Measurements from ENCODE around the gene UBAC2. TPM values are rescaled to one million over a fixed set of nuclear protein-coding genes. Genes with fewer than 3 reads are reported as not detected.

UBAC2 gene
- total RNA-seq, 2 donors from 2014 or later = 39.0 to 46.1 TPM

DNA sequence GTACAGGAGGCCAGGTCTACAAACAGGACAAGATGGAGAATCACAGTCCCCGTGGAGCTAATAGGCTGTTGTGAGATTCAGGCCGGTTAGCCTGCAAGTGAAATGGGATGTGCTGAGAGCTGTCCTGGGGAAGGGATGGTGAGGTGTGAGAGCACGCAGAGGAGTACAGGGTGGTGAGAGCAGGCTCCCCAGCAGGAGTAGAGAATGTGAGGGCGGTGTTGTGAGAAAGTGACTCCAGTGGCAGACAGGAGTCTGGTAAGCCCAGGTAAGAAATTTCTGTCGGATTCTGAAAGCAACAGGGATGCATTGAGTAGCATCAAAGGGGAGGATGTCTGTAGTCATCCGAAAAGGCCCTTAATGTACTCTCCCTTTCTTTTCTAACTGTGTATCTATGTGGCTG is 157.3 kb downstream of the UBAC2 start:
- no peaks in the 10 kb centered on the region for H3K27me3 Mint-ChIP-seq
- H3K4me3 Mint-ChIP-seq = peak overlapping the region; percentile 89
- peaks cover 4% of the 10 kb centered on the region for H3K9me3 Mint-ChIP-seq
- H3K4me1 Mint-ChIP-seq = peaks cover 83% of the 10 kb centered on the region
- H3K27ac Mint-ChIP-seq = peak overlapping the region; percentile 98
- peaks cover 76% of the 10 kb centered on the region for H3K36me3 Mint-ChIP-seq (ENCODE audit: low read depth)
- peak; percentile 41 for ATAC-seq (replicated peaks)

DNA sequence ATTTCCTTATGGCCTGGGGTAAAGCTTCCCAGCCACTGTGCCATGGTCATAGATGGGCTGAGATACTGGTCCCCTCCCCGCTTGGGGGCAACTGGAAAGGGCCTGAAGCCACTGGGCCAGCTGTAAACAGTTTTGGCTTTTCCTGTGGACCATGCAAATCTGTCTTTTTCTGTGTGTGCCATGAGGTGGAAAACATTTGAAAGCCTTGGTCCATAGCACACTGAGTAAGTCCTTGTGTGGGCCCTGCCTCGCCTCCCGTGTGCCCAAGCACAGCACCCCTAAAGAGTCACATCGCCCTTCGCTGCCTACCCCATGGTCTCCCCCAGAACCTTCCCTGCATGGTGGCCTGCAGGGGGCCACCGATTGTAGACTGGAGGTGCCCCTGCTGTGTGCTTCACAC is 158.9 kb downstream of the UBAC2 start:
- peak overlapping the region; percentile 89 for H3K4me3 Mint-ChIP-seq
- H3K27me3 Mint-ChIP-seq = no peaks in the 10 kb centered on the region
- peaks cover 81% of the 10 kb centered on the region for H3K4me1 Mint-ChIP-seq
- no peak for ATAC-seq (replicated peaks)
- H3K36me3 Mint-ChIP-seq (ENCODE audit: low read depth) = peaks cover 70% of the 10 kb centered on the region
- H3K27ac Mint-ChIP-seq = peak overlapping the region; percentile 51
- H3K9me3 Mint-ChIP-seq = peaks cover 4% of the 10 kb centered on the region

GRCh38 chr13:99360696-99361095 is 160.0 kb downstream of the UBAC2 start:
- H3K4me1 Mint-ChIP-seq = peaks cover 84% of the 10 kb centered on the region
- H3K27me3 Mint-ChIP-seq = no peaks in the 10 kb centered on the region
- H3K27ac Mint-ChIP-seq = peak overlapping the region; percentile 29
- H3K4me3 Mint-ChIP-seq = peak overlapping the region; percentile 89
- peaks cover 4% of the 10 kb centered on the region for H3K9me3 Mint-ChIP-seq
- ATAC-seq (replicated peaks) = no peak
- peaks cover 59% of the 10 kb centered on the region for H3K36me3 Mint-ChIP-seq (ENCODE audit: low read depth)

DNA sequence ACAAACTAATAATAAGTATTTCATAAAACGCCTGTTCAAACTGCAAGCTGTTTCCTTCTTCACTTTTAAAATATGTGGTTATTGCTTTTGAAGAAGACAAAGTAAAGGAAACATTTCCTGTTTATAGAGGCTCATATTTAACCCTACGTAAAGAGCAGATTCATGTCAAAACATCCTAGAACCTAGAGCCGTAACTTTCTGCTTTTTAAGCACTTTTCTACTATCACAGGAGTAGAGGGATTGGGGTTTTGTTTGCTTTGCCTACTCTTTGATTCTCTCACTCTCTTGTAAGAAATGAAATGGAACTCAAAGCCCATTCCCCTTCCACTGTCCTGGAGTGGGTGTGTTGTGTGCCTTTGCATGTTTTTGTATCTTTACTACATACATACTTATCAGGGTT is 160.5 kb downstream of the UBAC2 start:
- ATAC-seq (replicated peaks) = no peak
- Mint-ChIP-seq H3K36me3 (ENCODE audit: low read depth) (peaks cover 59% of the 10 kb centered on the region), H3K4me3 (peak overlapping the region; percentile 89)

DNA sequence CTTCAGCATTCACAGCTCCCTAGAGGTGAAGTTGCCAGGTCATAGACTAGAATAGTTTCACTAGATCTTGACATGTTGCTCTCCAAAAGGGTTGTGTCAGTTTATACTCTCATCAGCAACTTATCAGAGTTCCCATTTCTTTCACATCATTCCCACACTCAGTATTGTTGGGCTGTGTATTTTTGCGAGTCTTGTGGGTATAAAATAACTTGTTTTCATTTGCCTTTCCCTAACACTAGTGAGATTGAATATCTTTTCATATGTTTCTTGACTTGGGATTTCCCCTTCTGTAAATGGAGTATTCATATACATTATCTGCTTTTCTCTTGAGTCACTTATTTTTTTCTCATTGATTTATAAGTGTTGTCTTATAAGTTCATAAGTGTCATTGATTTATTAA is 161.7 kb downstream of the UBAC2 start:
- Mint-ChIP-seq H3K27ac (peak overlapping the region; percentile 55), H3K27me3 (no peaks in the 10 kb centered on the region), H3K36me3 (ENCODE audit: low read depth) (peaks cover 55% of the 10 kb centered on the region), H3K4me3 (peak overlapping the region; percentile 52), H3K9me3 (peaks cover 4% of the 10 kb centered on the region), H3K4me1 (peaks cover 87% of the 10 kb centered on the region)
- ATAC-seq (replicated peaks) = no peak

More for the DNA sequence above, 160.5 kb downstream of the UBAC2 start:
- H3K27ac Mint-ChIP-seq = peak overlapping the region; percentile 29
- no peaks in the 10 kb centered on the region for H3K27me3 Mint-ChIP-seq
- peaks cover 4% of the 10 kb centered on the region for H3K9me3 Mint-ChIP-seq
- peaks cover 85% of the 10 kb centered on the region for H3K4me1 Mint-ChIP-seq

DNA sequence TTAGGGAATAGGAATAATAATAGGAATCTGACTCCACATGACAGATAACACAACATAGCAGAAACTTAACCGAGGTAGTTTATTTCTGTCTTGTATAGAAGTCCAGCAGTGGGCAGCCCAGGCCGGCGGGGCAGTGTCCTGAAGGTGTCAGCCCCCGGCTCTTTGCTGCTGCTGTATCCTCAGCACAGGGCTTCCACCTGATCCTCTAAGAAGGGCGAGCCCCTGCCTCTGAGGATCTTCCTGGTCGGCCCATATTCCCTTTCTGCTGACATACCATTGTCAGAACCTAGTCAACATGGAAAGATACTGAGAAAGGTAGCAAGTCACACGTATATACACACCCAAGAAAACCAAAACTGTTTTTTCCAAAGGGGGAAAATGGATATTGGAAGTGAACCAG is 162.7 kb downstream of the UBAC2 start:
- Mint-ChIP-seq H3K9me3 (peaks cover 4% of the 10 kb centered on the region), H3K36me3 (ENCODE audit: low read depth) (peaks cover 57% of the 10 kb centered on the region), H3K27me3 (no peaks in the 10 kb centered on the region), H3K4me3 (peak overlapping the region; percentile 19), H3K27ac (peak overlapping the region; percentile 54), H3K4me1 (peaks cover 87% of the 10 kb centered on the region)
- no peak for ATAC-seq (replicated peaks)

DNA sequence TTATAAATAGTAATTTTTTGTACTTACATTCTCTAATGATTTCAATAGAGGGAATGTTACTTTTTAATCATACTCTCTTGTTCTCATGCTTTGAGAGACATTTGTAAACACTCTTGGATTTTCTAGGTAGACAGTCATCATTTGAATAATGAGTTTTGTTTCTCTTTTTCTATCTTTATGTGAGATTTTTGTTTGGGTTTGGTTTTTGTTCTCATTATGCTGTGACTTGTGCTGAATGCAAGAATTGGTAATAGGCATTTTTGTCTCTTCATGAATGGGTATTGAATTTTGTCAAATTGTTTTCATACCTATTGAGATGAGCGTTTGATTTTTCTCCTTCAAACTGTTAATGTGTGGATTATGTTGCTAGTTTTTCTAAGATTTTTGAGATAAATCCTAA is 163.3 kb downstream of the UBAC2 start:
- Mint-ChIP-seq H3K4me1 (peaks cover 85% of the 10 kb centered on the region), H3K4me3 (peak overlapping the region; percentile 19), H3K27ac (peak overlapping the region; percentile 54), H3K9me3 (peaks cover 1% of the 10 kb centered on the region), H3K36me3 (ENCODE audit: low read depth) (peaks cover 57% of the 10 kb centered on the region), H3K27me3 (no peaks in the 10 kb centered on the region)
- ATAC-seq (replicated peaks) = peak; percentile 46

DNA sequence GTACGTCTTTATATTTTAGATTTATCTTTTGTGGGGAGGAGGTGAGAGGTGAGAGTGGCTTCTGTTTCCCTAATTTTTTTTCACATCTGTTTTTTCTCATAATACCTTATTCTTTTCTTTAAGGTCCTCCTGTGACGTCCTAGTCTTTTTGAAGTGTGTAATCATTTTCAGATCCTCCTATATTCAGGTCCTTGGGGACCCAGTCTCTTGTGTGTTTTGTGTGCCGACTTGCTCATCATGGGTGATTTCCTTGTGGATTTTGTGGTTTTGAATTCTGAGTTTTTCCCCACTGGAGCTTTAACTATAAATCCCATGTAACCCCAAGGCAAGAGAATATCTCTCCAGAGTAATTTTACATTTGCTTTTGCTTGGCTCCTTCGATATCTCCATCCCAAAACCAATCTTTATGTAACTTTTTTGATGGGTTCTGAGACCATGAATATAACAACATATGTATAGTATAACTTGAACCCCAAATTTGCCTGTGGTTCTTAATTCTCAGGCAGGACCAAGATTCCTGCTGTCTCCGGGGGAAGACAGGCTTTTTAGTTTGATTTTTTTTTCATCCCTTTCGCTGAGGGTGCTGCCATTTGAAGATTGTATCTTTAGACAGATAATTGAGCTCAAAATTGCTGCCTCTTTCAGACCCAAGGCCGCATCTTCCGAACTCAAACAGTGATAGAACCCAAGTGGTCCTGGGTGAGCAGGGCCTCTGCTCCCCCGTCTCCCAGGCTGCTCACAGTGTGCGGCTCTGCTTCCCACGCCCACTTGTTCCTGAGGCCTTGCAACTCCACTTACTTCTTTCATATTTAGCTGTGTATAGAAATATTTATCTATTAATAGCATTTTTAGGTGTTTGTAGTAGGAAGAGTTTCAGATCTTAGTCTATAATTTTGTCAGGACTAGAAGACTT is 165.7 kb downstream of the UBAC2 start:
- Mint-ChIP-seq H3K27ac (peak overlapping the region; percentile 74), H3K27me3 (no peaks in the 10 kb centered on the region), H3K4me3 (peak overlapping the region; percentile 81), H3K4me1 (peaks cover 79% of the 10 kb centered on the region), H3K36me3 (ENCODE audit: low read depth) (peaks cover 60% of the 10 kb centered on the region), H3K9me3 (no peaks in the 10 kb centered on the region)
- no peak for ATAC-seq (replicated peaks)

- Mint-ChIP-seq H3K27me3 (no peaks in the 10 kb centered on the region), H3K27ac (peak overlapping the region; percentile 74), H3K36me3 (ENCODE audit: low read depth) (peaks cover 64% of the 10 kb centered on the region), H3K9me3 (no peaks in the 10 kb centered on the region), H3K4me1 (peaks cover 78% of the 10 kb centered on the region), H3K4me3 (peak overlapping the region; percentile 81)
- ATAC-seq (replicated peaks) = peak; percentile 25
Measured at GRCh38 chr13:99367106-99367616, 166.5 kb downstream of the UBAC2 start.

DNA sequence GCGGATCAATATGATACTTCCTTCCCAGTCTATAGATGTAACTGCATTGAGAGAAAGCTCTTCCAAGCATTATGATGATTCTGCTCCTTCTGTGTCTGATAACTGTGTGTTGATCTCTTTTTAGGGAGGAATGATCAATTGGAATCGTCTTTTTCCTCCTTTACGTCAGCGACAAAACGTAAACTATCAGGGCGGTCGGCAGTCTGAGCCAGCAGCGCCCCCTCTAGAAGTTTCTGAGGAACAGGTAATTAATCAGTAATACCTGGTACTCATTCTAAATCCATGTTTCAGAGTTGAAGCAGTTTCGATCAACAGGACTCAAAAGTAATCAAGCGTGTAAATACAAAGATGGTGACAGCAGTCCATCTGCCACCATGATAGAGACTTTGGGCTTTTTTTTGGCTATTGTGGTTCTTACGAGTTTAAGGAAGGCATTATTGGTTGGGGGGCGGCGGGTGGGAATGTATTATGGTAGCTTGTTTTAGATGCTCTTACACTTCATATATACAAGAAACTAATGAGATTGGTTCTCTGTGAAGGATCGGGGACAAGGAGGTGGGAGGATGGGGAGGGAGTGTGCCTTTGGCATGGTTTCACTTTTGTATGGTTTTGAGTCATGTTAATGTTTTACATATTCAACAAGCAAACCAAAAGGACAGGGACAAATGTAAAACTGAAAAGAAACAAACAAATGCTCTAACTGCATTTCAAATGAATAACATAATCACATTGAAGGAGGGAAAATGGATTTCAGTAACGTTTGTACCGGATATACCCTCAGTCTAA is 167.2 kb downstream of the UBAC2 start:
- Mint-ChIP-seq H3K27ac (peak overlapping the region; percentile 74), H3K36me3 (ENCODE audit: low read depth) (peaks cover 65% of the 10 kb centered on the region), H3K4me3 (peak overlapping the region; percentile 81), H3K27me3 (no peaks in the 10 kb centered on the region), H3K4me1 (peaks cover 77% of the 10 kb centered on the region), H3K9me3 (no peaks in the 10 kb centered on the region)
- peak; percentile 48 for ATAC-seq (replicated peaks)

- peaks cover 74% of the 10 kb centered on the region for H3K36me3 Mint-ChIP-seq (ENCODE audit: low read depth)
- H3K27me3 Mint-ChIP-seq = no peaks in the 10 kb centered on the region
- peak overlapping the region; percentile 91 for H3K27ac Mint-ChIP-seq
- ATAC-seq (replicated peaks) = peak; percentile 79
- H3K9me3 Mint-ChIP-seq = no peaks in the 10 kb centered on the region
- peaks cover 78% of the 10 kb centered on the region for H3K4me1 Mint-ChIP-seq
- peak overlapping the region; percentile 80 for H3K4me3 Mint-ChIP-seq
Measured at GRCh38 chr13:99370481-99371275, 170.0 kb downstream of the UBAC2 start.

DNA sequence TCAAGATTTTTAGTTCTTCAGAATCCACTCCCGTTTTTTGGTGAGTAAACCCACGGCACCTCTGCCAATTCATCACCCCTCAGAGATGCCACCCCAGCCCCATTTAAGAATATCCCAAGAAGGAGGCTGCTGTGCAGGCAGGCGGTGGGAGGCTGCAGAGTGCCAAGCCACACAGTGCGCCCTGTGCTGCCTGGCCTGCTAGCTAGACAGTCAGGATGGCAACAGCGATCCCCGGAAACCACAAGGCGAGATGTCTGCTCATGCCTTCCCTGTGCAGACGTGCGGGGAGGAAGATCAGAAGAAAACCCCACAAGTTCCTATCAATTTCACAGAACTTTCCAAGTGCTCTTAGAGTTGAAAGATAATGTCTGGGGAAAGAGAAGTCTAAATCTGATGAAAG is 171.3 kb downstream of the UBAC2 start:
- H3K27me3 Mint-ChIP-seq = no peaks in the 10 kb centered on the region
- H3K27ac Mint-ChIP-seq = peak overlapping the region; percentile 90
- peaks cover 75% of the 10 kb centered on the region for H3K36me3 Mint-ChIP-seq (ENCODE audit: low read depth)
- no peaks in the 10 kb centered on the region for H3K9me3 Mint-ChIP-seq
- peaks cover 76% of the 10 kb centered on the region for H3K4me1 Mint-ChIP-seq
- ATAC-seq (replicated peaks) = peak; percentile 75
- H3K4me3 Mint-ChIP-seq = peak overlapping the region; percentile 76

DNA sequence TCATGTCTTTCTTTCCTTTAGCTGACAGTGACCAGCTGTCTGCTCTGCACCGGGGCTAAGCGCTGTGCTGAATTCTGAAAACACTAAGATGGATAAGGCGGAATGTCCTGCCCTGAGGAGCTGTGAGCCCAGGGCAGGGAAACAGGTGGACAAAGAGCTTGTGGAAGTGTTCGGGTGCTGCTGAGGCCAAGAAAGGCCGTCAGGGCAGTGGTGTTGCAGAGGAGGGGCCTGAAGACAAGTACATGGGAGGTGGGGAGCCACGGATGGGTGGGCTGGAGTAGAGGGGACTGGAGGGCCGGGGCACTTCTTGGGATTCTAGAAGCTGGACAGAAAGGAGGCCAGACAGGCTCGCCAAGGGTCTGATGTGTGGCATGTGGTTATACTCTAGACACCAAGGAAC is 172.8 kb downstream of the UBAC2 start:
- Mint-ChIP-seq H3K4me3 (peak overlapping the region; percentile 25), H3K36me3 (ENCODE audit: low read depth) (peaks cover 76% of the 10 kb centered on the region), H3K9me3 (no peaks in the 10 kb centered on the region), H3K4me1 (peaks cover 64% of the 10 kb centered on the region), H3K27ac (peak overlapping the region; percentile 90), H3K27me3 (no peaks in the 10 kb centered on the region)
- no peak for ATAC-seq (replicated peaks)

All from activated T-helper 17 cell treated with anti-CD3 and anti-CD28 coated beads, Interleukin-2, amount 50 U/mL, for 72 hours (primary cell).